CD14-positive monocyte (primary cell): Measurements from ENCODE around the gene FBXO17. TPM values are rescaled to one million over a fixed set of nuclear protein-coding genes. Genes with fewer than 3 reads are reported as not detected.
A peak's percentile ranks its signal among the peaks of the same experiment; 100 is the strongest.

ENCODE experiments used
- DNase-seq, 3 donors: peaks; one replicate each; pipeline ENCODE4 v3.0.0-alpha.2; 2011 to 2022
- H2AFZ ChIP-seq: 2 replicates; pipeline ENCODE4 v1.6.0; 2012; ENCODE audit warnings: mild to moderate bottlenecking, low read depth, low read length, inconsistent platforms; ENCODE audit not compliant: insufficient read depth, poor library complexity, severe bottlenecking
- H3K27ac ChIP-seq, 2 donors: 1 replicate in 1 of 2; 2 replicates in 1 of 2; pipeline ENCODE4 v1.5.1; 2012 to 2013; ENCODE audit warnings: low read length in 2 of 2, control low read depth in 1 of 2, inconsistent platforms in 1 of 2, low read depth in 1 of 2, mild to moderate bottlenecking in 1 of 2
- H3K27me3 ChIP-seq, 2 donors: one replicate each; pipeline versions ENCODE4 v1.6.0 to v1.6.1; 2011 to 2013; ENCODE audit warnings: low read length in 2 of 2; ENCODE audit not compliant: control insufficient read depth in 2 of 2, insufficient read depth in 2 of 2
- H3K36me3 ChIP-seq, 2 donors: replicated peaks in 1 of 2; 1 replicate in 1 of 2; 2 replicates in 1 of 2; pipeline versions ENCODE4 v1.5.1 to v1.6.1; 2012 to 2013; ENCODE audit warnings: low read length in 2 of 2, control low read depth in 1 of 2, inconsistent platforms in 1 of 2, mild to moderate bottlenecking in 1 of 2; ENCODE audit not compliant: insufficient read depth in 2 of 2, control insufficient read depth in 1 of 2
- H3K4me1 ChIP-seq, 2 donors: 1 replicate in 1 of 2; 2 replicates in 1 of 2; pipeline versions ENCODE4 v1.5.1 to v1.6.1; 2012 to 2013; ENCODE audit warnings: low read length in 2 of 2, control low read depth in 1 of 2, inconsistent platforms in 1 of 2, mild to moderate bottlenecking in 1 of 2, moderate library complexity in 1 of 2; ENCODE audit not compliant: insufficient read depth in 2 of 2, control insufficient read depth in 1 of 2
- H3K4me2 ChIP-seq: replicated peaks from 2 replicates; pipeline ENCODE3; 2012; ENCODE audit warnings: low read length, moderate library complexity, mild to moderate bottlenecking; ENCODE audit not compliant: poor library complexity, severe bottlenecking; ENCODE audit errors: extremely low read depth
- H3K4me3 ChIP-seq, 3 experiments: fragments of 200-600 bp in 1 of 3; sonication (generic) in 1 of 3; replicated peaks in 1 of 3; 1 replicate in 2 of 3; 2 replicates in 1 of 3; pipeline ENCODE4 v1.5.1; 2011 to 2013; ENCODE audit warnings: low read length in 3 of 3, mild to moderate bottlenecking in 3 of 3, control low read depth in 2 of 3, low read depth in 2 of 3, inconsistent platforms in 1 of 3, moderate library complexity in 1 of 3
- H3K79me2 ChIP-seq: 2 replicates; pipeline ENCODE4 v1.6.0; 2012; ENCODE audit warnings: mild to moderate bottlenecking, control low read depth, inconsistent platforms, low read length, moderate library complexity; ENCODE audit not compliant: insufficient read depth
- H3K9ac ChIP-seq: 2 replicates; pipeline ENCODE4 v1.6.0; 2017; ENCODE audit warnings: low read length, mild to moderate bottlenecking; ENCODE audit not compliant: insufficient read depth, poor library complexity, severe bottlenecking
- H3K9me3 ChIP-seq, 2 donors: replicated peaks in 1 of 2; 1 replicate in 1 of 2; 2 replicates in 1 of 2; pipeline versions ENCODE4 v1.5.1 to v1.6.1; 2012 to 2013; ENCODE audit warnings: low read length in 2 of 2, control low read depth in 1 of 2; ENCODE audit not compliant: control insufficient read depth in 1 of 2, insufficient read depth in 1 of 2
- H4K20me1 ChIP-seq: 2 replicates; pipeline ENCODE4 v1.6.0; 2012; ENCODE audit warnings: mild to moderate bottlenecking, low read length, control low read depth, moderate library complexity; ENCODE audit not compliant: insufficient read depth
- H3K27ac Mint-ChIP-seq, 7 donors: one replicate each; pipeline ENCODE4 v1.8.0; 2020; ENCODE audit warnings: mild to moderate bottlenecking in 7 of 7, mixed read lengths in 7 of 7, moderate library complexity in 6 of 7, inconsistent platforms in 2 of 7
- H3K27me3 Mint-ChIP-seq, 3 donors: one replicate each; pipeline ENCODE4 v1.8.0; 2021 to 2022; ENCODE audit warnings: low read depth in 3 of 3, mild to moderate bottlenecking in 3 of 3, mixed read lengths in 3 of 3, moderate library complexity in 3 of 3, inconsistent platforms in 1 of 3
- H3K36me3 Mint-ChIP-seq, 2 donors: one replicate each; pipeline ENCODE4 v1.8.0; 2020; ENCODE audit warnings: mixed read lengths in 2 of 2, inconsistent platforms in 1 of 2, mild to moderate bottlenecking in 1 of 2
- H3K4me1 Mint-ChIP-seq: one replicate; pipeline ENCODE4 v1.8.0; 2020; ENCODE audit warnings: mild to moderate bottlenecking, mixed read lengths
- H3K4me3 Mint-ChIP-seq, 2 donors: one replicate each; pipeline ENCODE4 v1.8.0; 2020; ENCODE audit warnings: mild to moderate bottlenecking in 2 of 2, mixed read lengths in 2 of 2, moderate library complexity in 1 of 2
- H3K9me3 Mint-ChIP-seq, 7 donors: one replicate each; pipeline ENCODE4 v1.8.0; 2020 to 2022; ENCODE audit warnings: mixed read lengths in 7 of 7, mild to moderate bottlenecking in 6 of 7, moderate library complexity in 6 of 7, inconsistent platforms in 2 of 7
- CTCF ChIP-seq: fragments of 200-600 bp; IDR thresholded peaks from one replicate; pipeline ENCODE4 v1.8.0; 2022; ENCODE audit warnings: antibody characterized with exemption, mild to moderate bottlenecking
- WGBS: methylation state at CpG from one replicate; pipeline ENCODE4 v1.1.5; 2013; ENCODE audit warnings: missing lambda C conversion rate; ENCODE audit not compliant: insufficient coverage; 5-methylcytosine and 5-hydroxymethylcytosine counted together
- intact Hi-C, 2 donors: fragments of 100-400 bp; cut with micrococcal nuclease; formaldehyde crosslinking; loops; one replicate each; pipeline versions ENCODE4 v1.15.0 to v1.15.1; 2023
- polyA minus RNA-seq: library from RNA; depleted of rRNA, polyadenylated mRNA; stranded (reverse); fragments of >200 nt; gene quantifications from 2 replicates; pipeline ENCODE4 v1.2.3, GENCODE V29; 2012
- polyA plus RNA-seq, 3 donors: library from polyadenylated mRNA; depleted of rRNA in 1 of 3; unstranded in 2 of 3; stranded (reverse) in 1 of 3; fragments of 300-500 nt in 2 of 3; fragments of >200 nt in 1 of 3; fragmentation: Illumina TruSeq in 2 of 3; gene quantifications; 1 replicate in 2 of 3; 2 replicates in 1 of 3; pipeline ENCODE4 v1.2.3, GENCODE V29; 2012 to 2021
- total RNA-seq, 12 experiments: library from RNA in 1 of 12; stranded (reverse) in 1 of 12; fragments of 120-200 nt in 1 of 12; gene quantifications; one replicate each; pipeline ENCODE4 v1.2.4 and lab custom pipeline; 2013 to 2026; ENCODE audit warnings: mixed read lengths in 6 of 12, inconsistent platforms in 1 of 12

Gene FBXO17
- total RNA-seq (2013) = 0.15 TPM
- polyA plus RNA-seq (not detected), polyA minus RNA-seq (0.14 and 0.24 TPM in 2 replicates), total RNA-seq (lab: John Stamatoyannopoulos, UW) (0 to 1.2 (median 0) reads per million in 11 experiments)

GRCh38 chr19:38975214-38975860, at the start of gene FBXO17:
Gene FBXO17, minus strand, starts transcription at chr19:38975742. Its CDS starts 25,423 bp downstream, at chr19:38950319.
- peaks cover 29 to 46% (median 42%) of the 10 kb centered on the region in 3 donors for H3K27me3 Mint-ChIP-seq
- no peak within 1 kb of the TSS for H3K27ac ChIP-seq
- peaks cover 14 to 27% of the 10 kb centered on the region in 2 donors for H3K27me3 ChIP-seq
- H3K79me2 ChIP-seq = no peaks in the 10 kb centered on the region
- H2AFZ ChIP-seq = no peak within 1 kb of the TSS
- no peak within 1 kb of the TSS for H3K9ac ChIP-seq
- no peaks in the 10 kb centered on the region for H3K4me1 ChIP-seq
- no peak for TF ChIP-seq CTCF
- 13% methylated on average over 55 of the region's 63 CpGs for WGBS
- intact Hi-C loops = no loop called here
- peak within 1 kb of the TSS in 1 of 7 donors; percentile 50 for H3K27ac Mint-ChIP-seq
- no peaks in the 10 kb centered on the region for H4K20me1 ChIP-seq
- peak within 1 kb of the TSS; percentile 34 to 77 for H3K4me3 Mint-ChIP-seq
- H3K9me3 Mint-ChIP-seq = peaks cover 5 to 16% (median 14%) of the 10 kb centered on the region in 7 donors
- H3K4me3 ChIP-seq = no peak within 1 kb of the TSS
- peaks cover 4% of the 10 kb centered on the region for H3K4me1 Mint-ChIP-seq
- H3K4me2 ChIP-seq = no peak within 1 kb of the TSS
- H3K9me3 ChIP-seq = peaks cover 7 to 10% of the 10 kb centered on the region in 2 donors
- H3K36me3 Mint-ChIP-seq = peaks cover 0 to 1% of the 10 kb centered on the region in 2 donors
- DNase-seq = no peak
- H3K36me3 ChIP-seq = no peaks in the 10 kb centered on the region

- Mint-ChIP-seq H3K9me3 (peaks cover 4 to 26% (median 18%) of the 10 kb centered on the region in 7 donors), H3K4me1 (no peaks in the 10 kb centered on the region), H3K36me3 (no peaks in the 10 kb centered on the region), H3K27ac (no peak overlapping the region), H3K4me3 (no peak overlapping the region), H3K27me3 (peaks cover 14 to 23% (median 17%) of the 10 kb centered on the region in 3 donors)
- Histone ChIP-seq H3K4me3 (no peak overlapping the region), H3K36me3 (no peaks in the 10 kb centered on the region), H3K9me3 (peaks cover 10 to 11% of the 10 kb centered on the region in 2 donors), H3K4me1 (no peaks in the 10 kb centered on the region), H4K20me1 (no peaks in the 10 kb centered on the region), H3K27ac (no peak overlapping the region), H3K9ac (no peak overlapping the region), H2AFZ (no peak overlapping the region), H3K4me2 (no peak overlapping the region), H3K27me3 (peaks cover under 1 to 3% of the 10 kb centered on the region in 2 donors), H3K79me2 (no peaks in the 10 kb centered on the region)
- WGBS = 94% methylated on average over 11 of the region's 14 CpGs
- intact Hi-C loops = no loop called here
- no peak for TF ChIP-seq CTCF
- no peak for DNase-seq
These were observed 49.5 kb upstream of the FBXO17 start for GRCh38 chr19:39024875-39025641.
